Transverse colon (tissue), 4 donors: Measurements from ENCODE around the gene TNPO1. TPM values are rescaled to one million over a fixed set of nuclear protein-coding genes. Genes with fewer than 3 reads are reported as not detected.
"Not testable (repeated sequence)": the region's sequence is repeated elsewhere in the genome, so short reads cannot be mapped to it uniquely, and the experiment has no call there.

ENCODE experiments used
- DNase-seq: peaks from one replicate; pipeline ENCODE4 v3.0.0-alpha.2; 2019
- H3K27ac ChIP-seq, 4 donors: fragments of 200-600 bp; sonication (generic); 2 replicates each; pipeline ENCODE4 v1.5.1; 2016 to 2018; ENCODE audit warnings: inconsistent platforms in 4 of 4
- H3K27me3 ChIP-seq: fragments of 200-600 bp; sonication (generic); 2 replicates; pipeline ENCODE4 v1.5.1; 2017; ENCODE audit warnings: inconsistent platforms
- H3K36me3 ChIP-seq, 4 donors: fragments of 200-600 bp; sonication (generic); 2 replicates each; pipeline ENCODE4 v1.5.1; 2017 to 2019; ENCODE audit warnings: inconsistent platforms in 4 of 4
- H3K4me1 ChIP-seq, 4 donors: fragments of 200-600 bp; sonication (generic); 2 replicates each; pipeline ENCODE4 v1.5.1; 2017 to 2020; ENCODE audit warnings: inconsistent platforms in 4 of 4
- H3K4me3 ChIP-seq, 4 donors: fragments of 200-600 bp; sonication (generic); 1 replicate in 1 of 4; 2 replicates in 3 of 4; pipeline versions ENCODE4 v1.5.1 to v1.6.1; 2017 to 2019; ENCODE audit warnings: inconsistent platforms in 4 of 4
- H3K9me3 ChIP-seq, 2 donors: fragments of 200-600 bp; sonication (generic); 2 replicates each; pipeline ENCODE4 v1.5.1; 2017 to 2019; ENCODE audit warnings: inconsistent platforms in 2 of 2
- EP300 ChIP-seq: sonication (generic); formaldehyde crosslinking; IDR thresholded peaks from one replicate; pipeline ENCODE4 v1.6.1; 2017; ENCODE audit warnings: antibody characterized with exemption, low read depth
- POLR2A ChIP-seq: fragments of 450-650 bp; IDR thresholded peaks from one replicate; pipeline ENCODE4 v1.6.1; 2016; ENCODE audit warnings: antibody characterized with exemption, mild to moderate bottlenecking, moderate library complexity
- POLR2AphosphoS5 ChIP-seq, 3 donors: sonication (generic); formaldehyde crosslinking; IDR thresholded peaks; one replicate each; pipeline ENCODE4 v1.6.1; 2016; ENCODE audit warnings: antibody characterized with exemption in 3 of 3
- WGBS, 2 donors: methylation state at CpG; one replicate each; pipeline ENCODE4 v1.1.5; 2018; ENCODE audit warnings: low coverage in 1 of 2; 5-methylcytosine and 5-hydroxymethylcytosine counted together
- in situ Hi-C, 4 donors: fragments of 200-750 bp; cut with MboI; loops; one replicate each; pipeline versions ENCODE4 v1.15.0 to v1.15.1; 2017; ENCODE audit warnings: low sequenced_read_pairs in 3 of 4, low pct_ligation_motif_present in 1 of 4, low pct_unique_long_range_greater_than_20kb in 1 of 4
- intact Hi-C: fragments of 100-400 bp; cut with DNase I; formaldehyde crosslinking; loops from one replicate; pipeline ENCODE4 v1.15.1; 2023; ENCODE audit warnings: low total_unique reads
- total RNA-seq, 4 donors: library from RNA; depleted of rRNA; stranded (reverse); fragments of >200 nt; gene quantifications; one replicate each; pipeline ENCODE4 v1.1.0, GENCODE V29; 2016
- TF ChIP-seq, protein P1 (sequence below), 5 experiments: fragments of 200-600 bp in 3 of 5; fragments of 450-650 bp in 2 of 5; sonication (generic) in 3 of 5; IDR thresholded peaks; 1 replicate in 2 of 5; 2 replicates in 3 of 5; pipeline ENCODE4 v1.5.1; 2016 to 2017; ENCODE audit warnings: antibody characterized with exemption in 5 of 5, inconsistent platforms in 3 of 5, mild to moderate bottlenecking in 2 of 5, moderate library complexity in 1 of 5

TNPO1 gene
- total RNA-seq, 4 donors from 2014 or later, result 30.3 to 391 (median 102) TPM

DNA sequence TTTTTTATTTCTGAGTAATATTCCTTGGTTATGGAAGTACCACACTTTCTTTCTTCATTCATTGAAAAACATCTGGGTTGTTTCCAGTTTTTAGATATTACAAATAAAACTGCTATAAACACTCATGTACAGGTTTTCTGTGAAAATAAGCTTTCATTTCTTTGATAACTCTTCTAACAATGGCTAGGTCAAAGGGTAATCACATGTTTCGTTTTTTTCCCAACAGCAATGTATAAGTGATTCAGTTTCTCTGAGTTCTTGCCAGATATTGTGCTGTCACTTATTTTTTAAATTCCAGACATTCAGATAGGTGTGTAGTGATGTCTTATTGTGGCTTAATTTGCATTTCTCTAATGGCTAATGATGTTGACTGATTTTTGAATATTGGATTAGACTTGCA lies 16.7 kb upstream of the TNPO1 start:
- no peak for DNase-seq
- H3K27me3 ChIP-seq, result no peaks in the 10 kb centered on the region
- no peaks in the 10 kb centered on the region for H3K36me3 ChIP-seq
- no peak overlapping the region for H3K27ac ChIP-seq
- intact Hi-C loops, result no loop called here
- in situ Hi-C loops, result loop anchor here in 2 of 4 donors (25.0 kb wide), 2 partner anchors 187 to 437 kb away; no protein-coding TSS in a partner anchor
- no peaks in the 10 kb centered on the region for H3K4me1 ChIP-seq
- WGBS, 2 donors, result 35 to 38% methylated on average over 1 of the region's 1 CpG
- H3K9me3 ChIP-seq, result no peaks in the 10 kb centered on the region
- TF ChIP-seq POLR2A (no peak), POLR2AphosphoS5 (IDR thresholded peaks at IDR 0.05) (no peak)
- H3K4me3 ChIP-seq, result no peak overlapping the region

DNA sequence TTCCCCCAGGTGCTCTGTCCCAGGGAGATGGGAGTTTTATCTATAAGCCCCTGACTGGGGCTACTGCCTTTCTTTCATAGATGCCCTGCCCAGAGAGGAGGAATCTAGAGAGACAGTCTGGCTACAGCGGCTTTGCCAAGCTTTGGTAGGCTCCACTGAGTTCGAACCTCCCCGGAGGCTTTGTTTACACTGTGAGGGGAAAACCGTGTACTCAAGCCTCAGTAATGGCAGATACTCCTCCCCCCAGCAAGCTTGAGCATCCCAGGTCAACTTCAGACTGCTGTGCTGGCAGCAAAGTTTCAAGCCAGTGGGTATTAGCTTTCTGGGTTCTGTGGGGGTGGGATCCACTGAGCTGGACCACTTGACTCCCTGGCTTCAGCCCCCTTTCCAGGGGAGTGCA lies 7.8 kb upstream of the TNPO1 start:
- H3K4me3 ChIP-seq, H3K9me3 ChIP-seq, H3K27me3 ChIP-seq, intact Hi-C loops, H3K36me3 ChIP-seq, H3K4me1 ChIP-seq, DNase-seq, H3K27ac ChIP-seq: not testable (repeated sequence)
- 76% methylated on average over 4 of the region's 4 CpGs; no CpG with 5 or more reads in 1 of the 2 donors for WGBS, 2 donors
- in situ Hi-C loops, result loop anchor here in 2 of 4 donors (25.0 kb wide), 2 partner anchors 196 to 446 kb away; no protein-coding TSS in a partner anchor

DNA sequence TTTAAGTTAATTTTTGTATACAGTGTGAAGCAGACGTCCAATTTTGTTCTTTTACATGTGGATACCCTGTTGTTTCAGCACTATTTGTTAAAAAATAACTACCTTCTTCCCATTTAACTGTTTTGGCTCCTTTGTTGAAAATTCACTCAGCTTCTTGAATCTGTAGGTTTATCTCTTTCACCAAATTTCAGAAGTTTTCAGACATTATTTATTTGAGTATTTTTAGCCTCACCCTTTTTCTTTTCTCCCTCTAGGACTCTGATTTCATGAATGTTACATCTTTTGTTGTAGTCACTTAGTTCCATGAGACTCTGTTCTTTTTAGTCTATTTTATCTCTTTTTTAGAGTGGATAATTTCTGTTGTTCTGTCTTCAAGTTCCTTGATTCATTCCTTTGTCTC lies 4.6 kb upstream of the TNPO1 start:
- peaks cover 0 to 13% (median 5%) of the 10 kb centered on the region in 4 donors for H3K4me1 ChIP-seq
- TF ChIP-seq POLR2AphosphoS5 (IDR thresholded peaks at IDR 0.05), result no peak
- TF ChIP-seq EP300, result no peak
- TF ChIP-seq, protein P1, sequence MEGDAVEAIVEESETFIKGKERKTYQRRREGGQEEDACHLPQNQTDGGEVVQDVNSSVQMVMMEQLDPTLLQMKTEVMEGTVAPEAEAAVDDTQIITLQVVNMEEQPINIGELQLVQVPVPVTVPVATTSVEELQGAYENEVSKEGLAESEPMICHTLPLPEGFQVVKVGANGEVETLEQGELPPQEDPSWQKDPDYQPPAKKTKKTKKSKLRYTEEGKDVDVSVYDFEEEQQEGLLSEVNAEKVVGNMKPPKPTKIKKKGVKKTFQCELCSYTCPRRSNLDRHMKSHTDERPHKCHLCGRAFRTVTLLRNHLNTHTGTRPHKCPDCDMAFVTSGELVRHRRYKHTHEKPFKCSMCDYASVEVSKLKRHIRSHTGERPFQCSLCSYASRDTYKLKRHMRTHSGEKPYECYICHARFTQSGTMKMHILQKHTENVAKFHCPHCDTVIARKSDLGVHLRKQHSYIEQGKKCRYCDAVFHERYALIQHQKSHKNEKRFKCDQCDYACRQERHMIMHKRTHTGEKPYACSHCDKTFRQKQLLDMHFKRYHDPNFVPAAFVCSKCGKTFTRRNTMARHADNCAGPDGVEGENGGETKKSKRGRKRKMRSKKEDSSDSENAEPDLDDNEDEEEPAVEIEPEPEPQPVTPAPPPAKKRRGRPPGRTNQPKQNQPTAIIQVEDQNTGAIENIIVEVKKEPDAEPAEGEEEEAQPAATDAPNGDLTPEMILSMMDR (IDR thresholded peaks at IDR 0.05), result no peak
- no peak for TF ChIP-seq POLR2A
- H3K9me3 ChIP-seq, result no peaks in the 10 kb centered on the region
- H3K27me3 ChIP-seq, result no peaks in the 10 kb centered on the region
- no peak overlapping the region for H3K4me3 ChIP-seq
- H3K36me3 ChIP-seq, result no peaks in the 10 kb centered on the region
- H3K27ac ChIP-seq, result no peak overlapping the region
- no peak for DNase-seq
- intact Hi-C loops (no loop called here), in situ Hi-C loops (loop anchor here in 3 of 4 donors (10.0 to 25.0 kb wide), 3 partner anchors 197 to 450 kb away; no protein-coding TSS in a partner anchor)
- 78 to 86% methylated on average over 1 of the region's 1 CpG for WGBS, 2 donors

DNA sequence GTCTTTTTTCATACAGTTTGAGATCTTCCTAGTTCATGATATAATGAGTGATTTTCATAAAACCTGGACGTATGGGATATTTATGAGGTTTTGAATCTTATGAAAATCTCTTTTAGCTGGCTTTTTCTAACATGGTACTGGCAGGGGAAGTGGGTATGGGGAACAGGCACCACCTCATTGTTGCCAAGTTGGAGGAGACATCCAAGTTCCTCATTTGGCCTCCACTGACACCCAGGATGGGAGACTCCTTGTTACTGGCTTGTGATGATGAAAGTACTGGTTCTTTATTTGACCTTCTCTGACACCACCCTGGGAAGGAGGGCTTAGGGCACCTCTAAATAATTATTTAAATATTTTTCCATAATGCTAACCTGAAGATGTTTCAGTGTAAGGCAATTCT lies 4.0 kb upstream of the TNPO1 start:
- WGBS, 2 donors, result 94% methylated on average over 1 of the region's 1 CpG; no CpG with 5 or more reads in 1 of the 2 donors
- in situ Hi-C loops (loop anchor here in 3 of 4 donors (10.0 to 25.0 kb wide), 3 partner anchors 198 to 450 kb away; no protein-coding TSS in a partner anchor), intact Hi-C loops (no loop called here)
- Histone ChIP-seq H3K36me3 (no peaks in the 10 kb centered on the region), H3K4me3 (no peak overlapping the region), H3K27me3 (no peaks in the 10 kb centered on the region), H3K9me3 (no peaks in the 10 kb centered on the region), H3K4me1 (peaks cover 0 to 13% (median 5%) of the 10 kb centered on the region in 4 donors), H3K27ac (no peak overlapping the region)
- no peak for DNase-seq
- no peak for TF ChIP-seq EP300

DNA sequence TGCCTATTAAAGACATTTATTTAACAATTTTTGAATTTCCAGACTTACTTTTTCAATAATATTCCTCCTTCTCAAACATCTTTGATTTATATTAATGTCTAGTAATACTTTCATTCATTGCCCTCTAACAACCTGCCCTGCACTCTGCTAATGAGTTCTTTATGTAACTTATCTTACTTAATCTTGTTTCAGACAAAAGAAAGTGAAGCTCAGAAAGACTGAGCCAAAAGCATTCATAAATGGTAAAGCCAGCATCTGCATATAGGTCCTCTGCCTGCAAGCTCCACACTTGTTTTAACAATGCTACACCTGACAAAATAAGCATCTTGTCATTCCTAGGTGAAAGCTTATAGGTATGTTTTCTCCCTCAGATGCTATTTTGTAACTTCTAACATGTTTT lies 2.4 kb upstream of the TNPO1 start:
- TF ChIP-seq EP300 (no peak), POLR2A (no peak), POLR2AphosphoS5 (IDR thresholded peaks at IDR 0.05) (no peak)
- TF ChIP-seq, protein P1 (IDR thresholded peaks at IDR 0.05), result no peak
- H3K27me3 ChIP-seq, result no peaks in the 10 kb centered on the region
- no peaks in the 10 kb centered on the region for H3K36me3 ChIP-seq
- DNase-seq, result no peak
- peaks cover 5 to 29% (median 18%) of the 10 kb centered on the region in 4 donors for H3K4me1 ChIP-seq
- in situ Hi-C loops (loop anchor here in 3 of 4 donors (10.0 to 25.0 kb wide), 3 partner anchors 199 to 452 kb away; no protein-coding TSS in a partner anchor), intact Hi-C loops (no loop called here)
- no peak overlapping the region for H3K27ac ChIP-seq
- H3K9me3 ChIP-seq, result no peaks in the 10 kb centered on the region
- H3K4me3 ChIP-seq, result no peak overlapping the region

DNA sequence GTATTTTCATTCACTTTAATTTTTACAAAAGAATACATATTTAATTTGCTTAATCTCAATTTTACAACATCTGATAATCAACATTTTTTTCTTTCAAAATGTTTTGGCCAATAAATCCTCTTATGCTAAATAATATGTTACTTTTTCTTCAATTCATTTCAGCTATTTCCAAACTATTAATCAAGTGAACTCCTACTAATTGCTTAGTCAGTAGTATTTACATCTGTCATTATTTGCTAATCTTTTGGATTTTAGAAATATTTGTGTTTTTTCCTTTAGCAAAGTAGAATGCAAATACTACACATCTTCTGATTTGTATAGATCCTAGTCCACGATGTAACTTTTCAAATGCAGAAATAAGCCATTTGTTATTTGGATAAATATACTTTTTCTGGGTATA lies 1.6 kb upstream of the TNPO1 start:
- Histone ChIP-seq H3K9me3 (no peaks in the 10 kb centered on the region), H3K36me3 (no peaks in the 10 kb centered on the region), H3K4me3 (no peak overlapping the region), H3K27ac (peak overlapping the region in 2 of 4 donors; percentile 98 to 99), H3K4me1 (peaks cover 6 to 35% (median 18%) of the 10 kb centered on the region in 4 donors), H3K27me3 (no peaks in the 10 kb centered on the region)
- no peak for TF ChIP-seq POLR2AphosphoS5 (IDR thresholded peaks at IDR 0.05)
- TF ChIP-seq, protein P1 (IDR thresholded peaks at IDR 0.05), result no peak
- TF ChIP-seq EP300, result no peak
- no peak for DNase-seq
- WGBS, 2 donors, result 78 to 100% methylated on average over 1 of the region's 1 CpG
- in situ Hi-C loops (loop anchor here in 3 of 4 donors (10.0 to 25.0 kb wide), 3 partner anchors 200 to 453 kb away; no protein-coding TSS in a partner anchor), intact Hi-C loops (loop anchor here (5.0 kb wide), 1 partner anchor 448 kb away; no protein-coding TSS in a partner anchor)
